Activated naive CD4-positive, alpha-beta T cell treated with anti-CD3 and anti-CD28 coated beads for 36 hours (primary cell): ENCODE results near the gene EXOC6B. TPM values are rescaled to one million over a fixed set of nuclear protein-coding genes. Genes with fewer than 3 reads are reported as not detected.
"Not testable (repeated sequence)": the region's sequence is repeated elsewhere in the genome, so short reads cannot be mapped to it uniquely, and the experiment has no call there.

ENCODE experiments used
- CTCF ChIA-PET: fragments of 350-600 bp; sonication (Branson Sonifier 250); formaldehyde crosslinking; loops from one replicate; lab custom pipeline; 2021; ENCODE audit warnings: antibody characterized with exemption; lab: Charles Lee
- DNase-seq: peaks from one replicate; pipeline ENCODE4 v3.0.0-alpha.2; 2020
- H3K27ac Mint-ChIP-seq: one replicate; pipeline ENCODE4 v1.8.0; 2021; ENCODE audit warnings: mild to moderate bottlenecking, mixed read lengths
- H3K27me3 Mint-ChIP-seq: one replicate; pipeline ENCODE4 v1.8.0; 2021; ENCODE audit warnings: low read depth, mixed read lengths
- H3K36me3 Mint-ChIP-seq: one replicate; pipeline ENCODE4 v1.8.0; 2021; ENCODE audit warnings: low read depth, mixed read lengths
- H3K4me1 Mint-ChIP-seq: one replicate; pipeline ENCODE4 v1.8.0; 2021; ENCODE audit warnings: low read depth, mixed read lengths
- H3K4me3 Mint-ChIP-seq: one replicate; pipeline ENCODE4 v1.8.0; 2021; ENCODE audit warnings: mild to moderate bottlenecking, moderate library complexity, mixed read lengths
- H3K9me3 Mint-ChIP-seq: one replicate; pipeline ENCODE4 v1.8.0; 2021; ENCODE audit warnings: mixed read lengths
- intact Hi-C: fragments of 100-400 bp; cut with micrococcal nuclease; formaldehyde crosslinking; loops from one replicate; pipeline ENCODE4 v1.15.1; 2023
- total RNA-seq, 2 experiments: library from RNA; stranded (reverse); gene quantifications; one replicate each; pipeline ENCODE4 v1.2.3, GENCODE V29; 2021

Gene EXOC6B
- total RNA-seq, 2 experiments from 2014 or later: 6.1 to 7.5 TPM

DNA sequence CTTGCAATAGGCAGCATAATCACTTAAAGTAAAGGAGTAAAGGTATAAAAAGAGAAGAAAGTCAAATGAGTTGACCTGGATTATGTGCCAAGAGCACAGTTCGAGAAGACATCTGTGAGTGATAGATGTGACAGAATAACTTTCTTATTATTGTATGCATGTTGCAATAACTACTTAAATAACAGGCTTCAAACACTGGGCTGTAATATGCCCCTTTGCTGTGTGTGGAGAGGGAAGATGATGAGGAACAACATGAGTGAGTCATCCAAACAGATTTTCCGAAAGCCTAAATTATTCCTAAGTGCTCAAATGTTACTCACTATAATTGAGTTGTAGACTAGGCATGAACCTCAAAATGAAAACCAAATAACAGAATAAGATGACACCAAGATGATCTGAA lies 328.1 kb downstream of the EXOC6B start:
- CTCF ChIA-PET: interaction anchor here (1.1 kb wide), 1 partner anchor 988 kb away, joined by 4 read pairs; no protein-coding TSS in a partner anchor
- no peaks in the 10 kb centered on the region for H3K4me1 Mint-ChIP-seq

GRCh38 chr2:72496479-72496878 lies 329.4 kb downstream of the EXOC6B start:
- H3K4me3 Mint-ChIP-seq: no peak overlapping the region
- H3K4me1 Mint-ChIP-seq: no peaks in the 10 kb centered on the region
- no peaks in the 10 kb centered on the region for H3K9me3 Mint-ChIP-seq
- intact Hi-C loops: no loop called here
- H3K27me3 Mint-ChIP-seq: no peaks in the 10 kb centered on the region
- CTCF ChIA-PET: interaction anchor here (0.6 kb wide), 1 partner anchor 10 kb away, joined by 5 read pairs; no protein-coding TSS in a partner anchor
- no peak overlapping the region for H3K27ac Mint-ChIP-seq
- peaks cover 24% of the 10 kb centered on the region for H3K36me3 Mint-ChIP-seq
- no peak for DNase-seq

More for the DNA sequence above, 328.1 kb downstream of the EXOC6B start:
- no peak for DNase-seq
- Mint-ChIP-seq H3K9me3 (peaks cover 2% of the 10 kb centered on the region), H3K27ac (no peak overlapping the region), H3K27me3 (no peaks in the 10 kb centered on the region), H3K36me3 (peaks cover 17% of the 10 kb centered on the region), H3K4me3 (no peak overlapping the region)
- intact Hi-C loops: no loop called here

- Mint-ChIP-seq H3K9me3 (no peaks in the 10 kb centered on the region), H3K36me3 (peaks cover 38% of the 10 kb centered on the region), H3K4me1 (no peaks in the 10 kb centered on the region), H3K27me3 (no peaks in the 10 kb centered on the region), H3K27ac (no peak overlapping the region), H3K4me3 (no peak overlapping the region)
- DNase-seq: no peak
- CTCF ChIA-PET: no interaction called here
- intact Hi-C loops: no loop called here
Measured at GRCh38 chr2:72494392-72494791, 331.4 kb downstream of the EXOC6B start.

- H3K4me1 Mint-ChIP-seq, intact Hi-C loops, DNase-seq, H3K4me3 Mint-ChIP-seq, H3K27me3 Mint-ChIP-seq, H3K9me3 Mint-ChIP-seq, CTCF ChIA-PET, H3K27ac Mint-ChIP-seq: not testable (repeated sequence)
- H3K36me3 Mint-ChIP-seq: peaks cover 57% of the 10 kb centered on the region
Measured at GRCh38 chr2:72484622-72485021, 341.2 kb downstream of the EXOC6B start.

DNA sequence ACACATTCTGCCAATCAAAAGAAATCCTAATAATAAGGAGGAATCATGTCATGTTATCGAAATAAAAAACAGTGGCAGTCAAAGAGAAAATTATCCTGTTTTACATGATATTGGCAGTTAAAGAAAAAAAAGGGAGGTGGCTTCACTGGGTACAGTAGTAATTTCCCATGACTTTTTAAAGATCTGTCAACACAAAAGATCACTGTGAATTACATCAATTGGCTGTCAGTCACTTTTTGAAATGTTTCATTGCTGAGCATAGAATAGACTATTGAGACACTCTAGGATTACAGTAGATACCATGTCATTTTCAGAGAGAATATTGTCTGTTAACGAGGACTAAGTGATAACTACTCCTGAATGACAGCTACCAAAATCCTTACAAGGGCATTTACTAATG lies 342.5 kb downstream of the EXOC6B start:
- H3K36me3 Mint-ChIP-seq: peaks cover 60% of the 10 kb centered on the region
- no peaks in the 10 kb centered on the region for H3K27me3 Mint-ChIP-seq
- H3K9me3 Mint-ChIP-seq: peaks cover 7% of the 10 kb centered on the region
- no peaks in the 10 kb centered on the region for H3K4me1 Mint-ChIP-seq
- DNase-seq: no peak
- H3K4me3 Mint-ChIP-seq: no peak overlapping the region
- CTCF ChIA-PET: no interaction called here
- intact Hi-C loops: no loop called here
- H3K27ac Mint-ChIP-seq: no peak overlapping the region

GRCh38 chr2:72475246-72475645 lies 350.6 kb downstream of the EXOC6B start:
- Mint-ChIP-seq H3K4me3 (no peak overlapping the region), H3K4me1 (no peaks in the 10 kb centered on the region), H3K27ac (no peak overlapping the region), H3K36me3 (peaks cover 47% of the 10 kb centered on the region), H3K9me3 (peaks cover 32% of the 10 kb centered on the region), H3K27me3 (no peaks in the 10 kb centered on the region)
- DNase-seq: no peak
- CTCF ChIA-PET: no interaction called here
- intact Hi-C loops: no loop called here

- intact Hi-C loops: no loop called here
- DNase-seq: no peak
- Mint-ChIP-seq H3K27me3 (no peaks in the 10 kb centered on the region), H3K4me3 (no peak overlapping the region), H3K36me3 (peaks cover 7% of the 10 kb centered on the region), H3K9me3 (peaks cover 2% of the 10 kb centered on the region), H3K4me1 (no peaks in the 10 kb centered on the region), H3K27ac (no peak overlapping the region)
- CTCF ChIA-PET: no interaction called here
Measured at GRCh38 chr2:72457801-72458516, 367.9 kb downstream of the EXOC6B start.

GRCh38 chr2:72454189-72454588 lies 371.6 kb downstream of the EXOC6B start:
- H3K9me3 Mint-ChIP-seq: no peaks in the 10 kb centered on the region

DNA sequence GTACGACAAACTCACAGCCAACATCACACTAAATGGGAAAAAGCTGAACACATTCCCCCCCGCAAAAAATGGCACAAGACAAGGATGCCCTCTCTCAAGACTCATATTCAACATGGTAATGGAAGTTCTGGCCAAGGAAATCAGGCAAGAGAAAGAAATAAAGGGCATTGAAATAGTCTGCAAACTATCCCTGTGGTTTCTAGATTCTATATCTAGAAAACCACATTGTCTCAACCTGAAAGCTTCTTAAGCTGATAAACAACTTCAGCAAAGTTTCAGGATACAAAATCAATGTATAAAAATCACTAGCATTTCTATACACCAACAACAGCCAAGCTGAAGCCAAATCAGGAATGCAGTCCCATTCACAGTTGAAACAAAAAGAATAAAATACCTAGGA lies 383.6 kb downstream of the EXOC6B start:
- intact Hi-C loops: no loop called here
- Mint-ChIP-seq H3K4me1 (peaks cover 6% of the 10 kb centered on the region), H3K9me3 (peaks cover 14% of the 10 kb centered on the region), H3K27me3 (no peaks in the 10 kb centered on the region), H3K36me3 (peaks cover 24% of the 10 kb centered on the region), H3K4me3 (no peak overlapping the region), H3K27ac (no peak overlapping the region)
- CTCF ChIA-PET: no interaction called here
- DNase-seq: no peak

More at GRCh38 chr2:72454189-72454588, 371.6 kb downstream of the EXOC6B start:
- Mint-ChIP-seq H3K27me3 (no peaks in the 10 kb centered on the region), H3K36me3 (peaks cover 3% of the 10 kb centered on the region), H3K27ac (no peak overlapping the region), H3K4me1 (no peaks in the 10 kb centered on the region), H3K4me3 (no peak overlapping the region)
- CTCF ChIA-PET: interaction anchor here (0.6 kb wide), 1 partner anchor 104 kb away, joined by 4 read pairs; no protein-coding TSS in a partner anchor
- DNase-seq: no peak
- intact Hi-C loops: no loop called here

GRCh38 chr2:72439892-72440291 lies 385.9 kb downstream of the EXOC6B start:
- DNase-seq: no peak
- CTCF ChIA-PET: interaction anchor here (0.7 kb wide), 1 partner anchor 151 kb away, joined by 3 read pairs; no protein-coding TSS in a partner anchor
- intact Hi-C loops: no loop called here
- peaks cover 6% of the 10 kb centered on the region for H3K4me1 Mint-ChIP-seq
- no peak overlapping the region for H3K4me3 Mint-ChIP-seq
- H3K36me3 Mint-ChIP-seq: peaks cover 29% of the 10 kb centered on the region
- no peak overlapping the region for H3K27ac Mint-ChIP-seq
- H3K9me3 Mint-ChIP-seq: peaks cover 16% of the 10 kb centered on the region
- H3K27me3 Mint-ChIP-seq: no peaks in the 10 kb centered on the region

DNA sequence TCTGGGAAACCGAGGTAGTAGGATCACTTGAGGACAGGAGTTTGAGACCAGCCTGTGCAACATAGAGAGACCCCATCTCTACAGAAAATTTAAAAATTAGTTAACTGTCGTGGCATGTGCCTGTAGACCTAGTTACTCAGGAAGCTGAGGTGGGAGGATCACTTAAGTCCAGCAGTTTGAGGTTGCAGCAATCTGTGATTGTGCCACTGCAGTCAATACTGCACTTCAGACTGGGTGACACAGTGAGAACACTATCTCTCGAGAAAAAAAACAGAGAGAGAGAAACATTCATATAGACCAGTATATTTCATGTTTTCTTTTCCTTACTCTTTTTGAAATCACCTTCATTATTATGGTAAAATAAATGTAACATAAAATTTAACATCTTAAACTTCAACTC lies 387.5 kb downstream of the EXOC6B start:
- intact Hi-C loops: no loop called here
- Mint-ChIP-seq H3K27ac (no peak overlapping the region), H3K27me3 (no peaks in the 10 kb centered on the region), H3K9me3 (peaks cover 21% of the 10 kb centered on the region), H3K36me3 (peaks cover 34% of the 10 kb centered on the region), H3K4me1 (peaks cover 6% of the 10 kb centered on the region), H3K4me3 (no peak overlapping the region)
- CTCF ChIA-PET: no interaction called here
- DNase-seq: no peak

DNA sequence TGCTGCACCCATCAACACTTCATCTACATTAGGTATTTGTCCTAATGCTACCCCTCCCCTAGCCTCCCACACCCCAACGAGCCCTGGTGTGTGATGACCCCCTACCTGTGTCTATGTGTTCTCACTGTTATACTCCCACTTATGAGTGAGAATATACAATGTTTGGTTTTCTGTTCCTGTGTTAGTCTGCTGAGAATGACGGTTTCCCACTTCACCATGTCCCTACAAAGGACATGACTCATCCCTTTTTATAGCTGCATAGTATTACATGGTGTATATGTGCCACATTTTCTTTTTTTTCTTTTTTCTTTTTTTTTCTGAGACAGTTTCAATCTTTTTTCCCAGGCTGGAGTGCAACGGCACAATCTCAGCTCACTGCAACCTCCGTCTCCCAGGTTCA lies 394.1 kb downstream of the EXOC6B start:
- H3K27ac Mint-ChIP-seq: no peak overlapping the region
- peaks cover 28% of the 10 kb centered on the region for H3K36me3 Mint-ChIP-seq
- H3K9me3 Mint-ChIP-seq: peaks cover 20% of the 10 kb centered on the region
- H3K4me1 Mint-ChIP-seq: no peaks in the 10 kb centered on the region
- intact Hi-C loops: no loop called here
- CTCF ChIA-PET: no interaction called here
- H3K4me3 Mint-ChIP-seq: no peak overlapping the region
- H3K27me3 Mint-ChIP-seq: no peaks in the 10 kb centered on the region
- DNase-seq: no peak
